ENCODE measurements around the gene S100A7A.

The S100A7A gene

DNA sequence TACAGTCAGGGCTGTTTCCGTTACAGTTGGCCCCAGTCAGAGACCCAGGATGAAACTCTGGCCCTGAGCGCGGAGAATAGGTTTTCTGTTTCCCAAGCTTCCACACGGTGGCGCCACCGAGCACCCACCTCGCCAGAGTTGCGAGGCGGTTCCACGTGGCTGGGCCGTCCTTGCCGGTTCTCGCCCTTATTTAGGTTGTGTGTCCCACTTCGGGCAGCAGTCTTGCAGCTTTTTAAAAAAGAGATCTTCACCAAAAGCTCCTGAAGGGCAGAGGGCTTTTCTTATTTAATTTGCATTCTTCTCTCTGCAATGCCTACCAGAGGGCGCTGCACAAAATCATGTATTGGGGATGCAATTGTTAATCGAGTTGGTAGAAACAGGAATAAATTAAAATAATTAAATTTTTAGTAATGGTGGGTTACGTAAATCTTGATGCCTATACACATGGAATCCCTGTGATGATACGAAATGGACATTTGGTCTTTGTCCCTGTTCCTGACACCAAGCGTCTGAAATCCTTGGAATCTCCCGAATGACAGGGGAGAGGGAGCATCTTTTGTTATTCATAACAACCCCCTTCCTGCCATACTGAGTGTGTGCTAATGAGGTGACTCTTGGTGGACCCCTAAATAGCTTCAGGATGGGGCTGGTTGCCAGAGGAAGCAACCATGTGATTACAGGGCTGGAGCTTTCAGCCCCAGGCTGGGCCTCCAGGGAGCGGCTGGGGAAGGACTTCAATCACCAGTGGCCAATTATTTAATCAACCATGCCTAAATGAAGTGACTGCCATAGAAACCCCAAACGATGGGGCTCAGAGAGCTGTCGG lies 49.7 kb downstream of the S100A7A start:
- DNase-seq = peak in 1 of 2 experiments; percentile 77

DNA sequence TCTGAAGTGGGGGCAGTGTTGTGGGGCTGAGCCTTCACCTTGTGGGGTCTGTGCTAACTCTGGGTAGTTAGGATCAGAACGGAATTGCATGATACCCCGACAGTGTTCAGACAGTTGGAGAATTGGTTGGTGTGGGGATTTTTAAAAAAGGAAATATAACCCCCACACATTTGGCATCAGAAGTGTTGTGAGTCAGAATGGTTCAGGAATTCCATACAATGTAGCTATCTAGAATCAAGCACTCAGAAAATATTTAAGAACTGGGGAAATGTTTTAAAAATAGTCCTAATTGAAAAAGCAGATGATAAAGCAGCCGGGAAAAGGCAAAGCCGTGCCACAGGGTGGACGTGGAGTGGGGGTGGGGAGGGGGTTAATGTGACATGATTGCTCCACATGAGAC lies 50.6 kb downstream of the S100A7A start:
- DNase-seq = no peak

DNA sequence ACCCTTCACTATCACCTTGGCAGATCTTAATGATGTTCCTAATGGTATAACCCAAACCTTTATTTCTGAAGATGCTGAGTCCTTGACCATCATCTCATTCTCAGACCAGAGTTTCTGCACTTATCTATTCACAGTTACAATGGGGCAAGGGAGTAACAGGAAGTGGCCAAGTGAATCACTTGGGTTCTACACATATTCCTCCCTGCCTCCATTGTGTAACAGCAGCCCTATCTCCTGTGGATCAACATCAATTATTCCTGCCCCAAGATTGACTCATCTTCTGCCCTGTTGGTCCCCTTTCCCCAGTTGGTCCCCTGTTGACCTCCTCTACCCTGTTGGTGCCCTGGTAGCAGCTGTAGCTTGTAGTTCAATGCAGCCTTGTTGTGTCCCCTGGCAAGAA lies 54.4 kb downstream of the S100A7A start:
- DNase-seq = no peak
